NT2/D1 (cell line): ENCODE data around the gene CPSF4.

Source experiments
- SUZ12 ChIP-seq: IDR thresholded peaks from 2 replicates; pipeline ENCODE4 v1.6.1; 2011; ENCODE audit not compliant: insufficient read length, insufficient read depth; ENCODE audit errors: extremely low read depth
- YY1 ChIP-seq: IDR thresholded peaks from 2 replicates; pipeline ENCODE4 v1.6.1; 2011; ENCODE audit not compliant: insufficient read length, insufficient read depth

GRCh38 chr7:99422186-99422585 lies 16.6 kb upstream of the CPSF4 start:
- no peak for TF ChIP-seq YY1
- no peak for TF ChIP-seq SUZ12
